Activated CD8-positive, alpha-beta T cell treated with anti-CD3 and anti-CD28 coated beads, Interleukin-2, amount 10 ng/mL, durations not matched to agents 7 days and 5 days (primary cell): ENCODE results near the gene SLCO3A1. TPM values are rescaled to one million over a fixed set of nuclear protein-coding genes. Genes with fewer than 3 reads are reported as not detected.

ENCODE experiments used
- ATAC-seq: fragments of 150-1000 bp; cut with Tn5 transposase; one replicate; pipeline ENCODE4 v1.10.0; 2021; ENCODE audit warnings: moderate library complexity
- CTCF ChIA-PET: fragments of 350-600 bp; sonication (Branson Sonifier 250); formaldehyde crosslinking; loops from one replicate; lab custom pipeline; 2021; ENCODE audit warnings: antibody characterized with exemption; lab: Charles Lee
- POLR2A ChIA-PET: fragments of 350-600 bp; sonication (Branson Sonifier 250); formaldehyde crosslinking; loops from one replicate; lab custom pipeline; 2021; ENCODE audit warnings: antibody characterized with exemption; lab: Charles Lee
- DNase-seq: peaks from one replicate; pipeline ENCODE4 v3.0.0-alpha.2; 2020
- H3K27ac Mint-ChIP-seq: one replicate; pipeline ENCODE4 v1.8.0; 2021; ENCODE audit warnings: mild to moderate bottlenecking, mixed read lengths
- H3K27me3 Mint-ChIP-seq: one replicate; pipeline ENCODE4 v1.8.0; 2021; ENCODE audit warnings: low read depth, mixed read lengths
- H3K36me3 Mint-ChIP-seq: one replicate; pipeline ENCODE4 v1.8.0; 2021; ENCODE audit warnings: low read depth, mixed read lengths
- H3K4me1 Mint-ChIP-seq: one replicate; pipeline ENCODE4 v1.8.0; 2021; ENCODE audit warnings: low read depth, mixed read lengths
- H3K4me3 Mint-ChIP-seq: one replicate; pipeline ENCODE4 v1.8.0; 2021; ENCODE audit warnings: mild to moderate bottlenecking, mixed read lengths
- H3K9me3 Mint-ChIP-seq: one replicate; pipeline ENCODE4 v1.8.0; 2022; ENCODE audit warnings: mixed read lengths; ENCODE audit not compliant: insufficient read depth
- total RNA-seq, 2 experiments: library from RNA; stranded (reverse); gene quantifications; one replicate each; pipeline ENCODE4 v1.2.3, GENCODE V29; 2021

SLCO3A1 gene
- total RNA-seq, 2 experiments from 2014 or later = 29.3 to 32.7 TPM

- H3K27ac Mint-ChIP-seq = no peak overlapping the region
Measured at GRCh38 chr15:92117261-92117731, 263.8 kb downstream of the SLCO3A1 start.

GRCh38 chr15:92118162-92118935 is 264.8 kb downstream of the SLCO3A1 start:
- H3K4me3 Mint-ChIP-seq = no peak overlapping the region
- no peaks in the 10 kb centered on the region for H3K27me3 Mint-ChIP-seq
- H3K4me1 Mint-ChIP-seq = peaks cover 10% of the 10 kb centered on the region
- ATAC-seq (no peak), DNase-seq (no peak)
- ChIA-PET CTCF (no interaction called here), POLR2A (no interaction called here)
- H3K36me3 Mint-ChIP-seq = peaks cover 21% of the 10 kb centered on the region
- peaks cover 9% of the 10 kb centered on the region for H3K9me3 Mint-ChIP-seq
- H3K27ac Mint-ChIP-seq = no peak overlapping the region

More at GRCh38 chr15:92117261-92117731, 263.8 kb downstream of the SLCO3A1 start:
- H3K4me1 Mint-ChIP-seq = peaks cover 10% of the 10 kb centered on the region
- CTCF ChIA-PET = no interaction called here
- ATAC-seq (no peak), DNase-seq (no peak)
- H3K4me3 Mint-ChIP-seq = no peak overlapping the region
- peaks cover 9% of the 10 kb centered on the region for H3K9me3 Mint-ChIP-seq
- POLR2A ChIA-PET = no interaction called here
- peaks cover 17% of the 10 kb centered on the region for H3K36me3 Mint-ChIP-seq
- H3K27me3 Mint-ChIP-seq = no peaks in the 10 kb centered on the region

- ATAC-seq = no peak
- peaks cover 21% of the 10 kb centered on the region for H3K36me3 Mint-ChIP-seq
- no peak overlapping the region for H3K4me3 Mint-ChIP-seq
- DNase-seq = no peak
- ChIA-PET POLR2A (no interaction called here), CTCF (no interaction called here)
- H3K4me1 Mint-ChIP-seq = peaks cover 10% of the 10 kb centered on the region
- peaks cover 9% of the 10 kb centered on the region for H3K9me3 Mint-ChIP-seq
- H3K27ac Mint-ChIP-seq = no peak overlapping the region
- H3K27me3 Mint-ChIP-seq = no peaks in the 10 kb centered on the region
Measured at GRCh38 chr15:92118936-92119325, 265.4 kb downstream of the SLCO3A1 start.

GRCh38 chr15:92120094-92120795 is 266.7 kb downstream of the SLCO3A1 start:
- no peak for DNase-seq
- no peaks in the 10 kb centered on the region for H3K27me3 Mint-ChIP-seq
- CTCF ChIA-PET = no interaction called here
- POLR2A ChIA-PET = no interaction called here
- peaks cover 9% of the 10 kb centered on the region for H3K9me3 Mint-ChIP-seq
- peaks cover 21% of the 10 kb centered on the region for H3K36me3 Mint-ChIP-seq
- peaks cover 10% of the 10 kb centered on the region for H3K4me1 Mint-ChIP-seq
- no peak overlapping the region for H3K4me3 Mint-ChIP-seq
- ATAC-seq = no peak
- no peak overlapping the region for H3K27ac Mint-ChIP-seq

- DNase-seq (no peak), ATAC-seq (no peak)
- Mint-ChIP-seq H3K36me3 (peaks cover 21% of the 10 kb centered on the region), H3K4me3 (no peak overlapping the region), H3K9me3 (peaks cover 9% of the 10 kb centered on the region), H3K27me3 (no peaks in the 10 kb centered on the region), H3K4me1 (peaks cover 10% of the 10 kb centered on the region), H3K27ac (no peak overlapping the region)
- ChIA-PET POLR2A (no interaction called here), CTCF (no interaction called here)
Measured at GRCh38 chr15:92121047-92121446, 267.5 kb downstream of the SLCO3A1 start.

- peaks cover 9% of the 10 kb centered on the region for H3K9me3 Mint-ChIP-seq
- peaks cover 21% of the 10 kb centered on the region for H3K36me3 Mint-ChIP-seq
- peaks cover 10% of the 10 kb centered on the region for H3K4me1 Mint-ChIP-seq
- ATAC-seq (no peak), DNase-seq (no peak)
- no peak overlapping the region for H3K4me3 Mint-ChIP-seq
- ChIA-PET POLR2A (no interaction called here), CTCF (no interaction called here)
- H3K27me3 Mint-ChIP-seq = no peaks in the 10 kb centered on the region
- no peak overlapping the region for H3K27ac Mint-ChIP-seq
Measured at GRCh38 chr15:92122259-92122658, 268.8 kb downstream of the SLCO3A1 start.

- DNase-seq = no peak
- no peaks in the 10 kb centered on the region for H3K27me3 Mint-ChIP-seq
- no peak for ATAC-seq
- H3K9me3 Mint-ChIP-seq = peaks cover 9% of the 10 kb centered on the region
- peaks cover 10% of the 10 kb centered on the region for H3K4me1 Mint-ChIP-seq
- H3K36me3 Mint-ChIP-seq = peaks cover 27% of the 10 kb centered on the region
- ChIA-PET POLR2A (no interaction called here), CTCF (interaction anchor here (1.2 kb wide), 2 partner anchors 10 to 12 kb away, joined by 3 read pairs; no protein-coding TSS in a partner anchor)
- no peak overlapping the region for H3K27ac Mint-ChIP-seq
- H3K4me3 Mint-ChIP-seq = no peak overlapping the region
Measured at GRCh38 chr15:92123962-92124656, 270.6 kb downstream of the SLCO3A1 start.

GRCh38 chr15:92124657-92125010 is 271.1 kb downstream of the SLCO3A1 start:
- ChIA-PET POLR2A (no interaction called here), CTCF (interaction anchor here (1.2 kb wide), 2 partner anchors 10 to 13 kb away, joined by 3 read pairs; no protein-coding TSS in a partner anchor)
- H3K4me3 Mint-ChIP-seq = no peak overlapping the region
- DNase-seq (no peak), ATAC-seq (no peak)
- H3K4me1 Mint-ChIP-seq = peaks cover 10% of the 10 kb centered on the region
- peaks cover 9% of the 10 kb centered on the region for H3K9me3 Mint-ChIP-seq
- H3K27me3 Mint-ChIP-seq = no peaks in the 10 kb centered on the region
- peaks cover 30% of the 10 kb centered on the region for H3K36me3 Mint-ChIP-seq
- no peak overlapping the region for H3K27ac Mint-ChIP-seq

- POLR2A ChIA-PET = no interaction called here
- Mint-ChIP-seq H3K27ac (no peak overlapping the region), H3K27me3 (no peaks in the 10 kb centered on the region), H3K4me3 (no peak overlapping the region), H3K4me1 (no peaks in the 10 kb centered on the region), H3K36me3 (peaks cover 9% of the 10 kb centered on the region), H3K9me3 (no peaks in the 10 kb centered on the region)
- ATAC-seq = no peak
- no peak for DNase-seq
- CTCF ChIA-PET = no interaction called here
Measured at GRCh38 chr15:92128788-92129187, 275.3 kb downstream of the SLCO3A1 start.

GRCh38 chr15:92130244-92130643 is 276.7 kb downstream of the SLCO3A1 start:
- no peak overlapping the region for H3K27ac Mint-ChIP-seq
- ChIA-PET CTCF (no interaction called here), POLR2A (no interaction called here)
- no peak overlapping the region for H3K4me3 Mint-ChIP-seq
- H3K27me3 Mint-ChIP-seq = no peaks in the 10 kb centered on the region
- no peak for DNase-seq
- no peaks in the 10 kb centered on the region for H3K4me1 Mint-ChIP-seq
- H3K36me3 Mint-ChIP-seq = peaks cover 9% of the 10 kb centered on the region
- ATAC-seq = no peak
- H3K9me3 Mint-ChIP-seq = no peaks in the 10 kb centered on the region

- Mint-ChIP-seq H3K4me3 (no peak overlapping the region), H3K36me3 (peaks cover 9% of the 10 kb centered on the region), H3K27ac (no peak overlapping the region), H3K27me3 (no peaks in the 10 kb centered on the region), H3K4me1 (peaks cover 3% of the 10 kb centered on the region), H3K9me3 (no peaks in the 10 kb centered on the region)
- CTCF ChIA-PET = no interaction called here
- POLR2A ChIA-PET = no interaction called here
- ATAC-seq = no peak
- DNase-seq = no peak
Measured at GRCh38 chr15:92130906-92131305, 277.4 kb downstream of the SLCO3A1 start.
